Esophagus (tissue), 2 donors: ENCODE data around the gene RRH. TPM values are rescaled to one million over a fixed set of nuclear protein-coding genes. Genes with fewer than 3 reads are reported as not detected.

Source experiments
- H3K27ac ChIP-seq, 2 donors: one replicate each; pipeline ENCODE4 v1.5.1; 2013; ENCODE audit warnings: low read depth in 2 of 2, mild to moderate bottlenecking in 2 of 2, inconsistent platforms in 1 of 2, low read length in 1 of 2, moderate library complexity in 1 of 2
- H3K27me3 ChIP-seq, 2 donors: one replicate each; pipeline ENCODE4 v1.6.1; 2013; ENCODE audit warnings: low read length in 2 of 2, control low read depth in 1 of 2, mild to moderate bottlenecking in 1 of 2; ENCODE audit not compliant: insufficient read depth in 2 of 2, control insufficient read depth in 1 of 2
- H3K36me3 ChIP-seq, 2 donors: one replicate each; pipeline ENCODE4 v1.6.1; 2013; ENCODE audit warnings: low read length in 1 of 2; ENCODE audit not compliant: control insufficient read depth in 2 of 2, insufficient read depth in 2 of 2
- H3K4me1 ChIP-seq, 2 donors: one replicate each; pipeline ENCODE4 v1.6.1; 2013; ENCODE audit warnings: low read length in 1 of 2; ENCODE audit not compliant: control insufficient read depth in 2 of 2, insufficient read depth in 2 of 2
- H3K4me3 ChIP-seq, 2 donors: one replicate each; pipeline ENCODE4 v1.5.1; 2013; ENCODE audit warnings: low read length in 2 of 2, mild to moderate bottlenecking in 2 of 2, low read depth in 1 of 2, moderate library complexity in 1 of 2
- H3K9me3 ChIP-seq, 2 donors: one replicate each; pipeline ENCODE4 v1.6.1; 2013; ENCODE audit warnings: mild to moderate bottlenecking in 2 of 2, low read depth in 1 of 2, low read length in 1 of 2, moderate library complexity in 1 of 2; ENCODE audit not compliant: control insufficient read depth in 2 of 2, insufficient read depth in 1 of 2
- WGBS, 2 donors: extraction: QIAGEN DNeasy Blood & Tissue Kit; methylation state at CpG; one replicate each; pipeline ENCODE4 v1.1.7; 2013; 5-methylcytosine and 5-hydroxymethylcytosine counted together
- polyA plus RNA-seq, 2 donors: library from polyadenylated mRNA; stranded (reverse); fragments of 200-250 nt; gene quantifications; one replicate each; pipeline ENCODE4 v1.2.3, GENCODE V29; 2013
- donor health status: healthy with polysubstance abuse.
- donor health status: Bipolar disorder and iron deficiency.

Gene RRH
- polyA plus RNA-seq, 2 donors = 0.06 to 0.07 TPM

DNA sequence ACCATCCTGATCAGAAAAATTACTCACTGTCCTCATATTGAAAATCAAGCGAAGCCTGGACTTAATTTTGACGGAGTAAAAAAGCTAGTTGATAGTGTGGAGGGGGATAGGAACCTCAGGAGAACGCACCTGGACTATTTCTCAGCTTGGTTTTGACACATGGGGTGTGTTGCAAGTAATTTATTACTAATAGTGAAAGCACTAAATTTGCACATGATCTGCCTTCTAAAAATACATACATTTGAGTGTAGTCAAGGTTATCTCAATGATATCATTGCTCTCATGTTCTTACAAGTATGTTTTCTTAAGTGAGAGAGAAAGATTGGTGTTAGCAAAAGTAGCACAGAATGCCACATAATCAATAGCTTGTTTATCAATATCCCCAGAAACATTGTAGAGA, 49.6 kb downstream of the RRH start:
- Histone ChIP-seq H3K9me3 (peaks cover 0 to 6% of the 10 kb centered on the region in 2 donors), H3K27me3 (no peaks in the 10 kb centered on the region), H3K27ac (no peak overlapping the region), H3K4me1 (peaks cover 0 to 8% of the 10 kb centered on the region in 2 donors), H3K36me3 (no peaks in the 10 kb centered on the region), H3K4me3 (no peak overlapping the region)
- 53 to 60% methylated on average over 3 of the region's 3 CpGs for WGBS, 2 donors

DNA sequence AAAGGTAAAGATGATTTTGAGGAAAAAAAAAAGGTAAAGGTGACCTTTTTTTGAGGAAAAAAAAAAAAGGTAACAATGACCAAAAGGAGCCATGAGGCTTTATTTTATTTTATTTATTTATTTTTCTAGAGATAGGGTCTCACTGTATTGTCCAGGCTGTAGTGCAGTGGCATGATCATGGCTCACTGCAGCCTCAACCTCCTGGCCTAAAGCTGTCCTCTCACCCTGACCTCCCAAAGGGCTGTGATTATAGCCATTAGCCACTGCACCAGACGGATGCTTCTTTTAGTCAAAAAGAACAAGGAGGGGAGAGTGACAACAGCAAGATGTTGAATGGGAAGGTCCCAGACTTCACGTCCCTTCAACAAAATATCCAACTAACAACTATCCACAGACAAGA, 50.6 kb downstream of the RRH start:
- no peaks in the 10 kb centered on the region for H3K36me3 ChIP-seq
- no peak overlapping the region for H3K27ac ChIP-seq
- H3K9me3 ChIP-seq = peaks cover 0 to 6% of the 10 kb centered on the region in 2 donors
- peaks cover 0 to 8% of the 10 kb centered on the region in 2 donors for H3K4me1 ChIP-seq
- H3K4me3 ChIP-seq = no peak overlapping the region
- H3K27me3 ChIP-seq = no peaks in the 10 kb centered on the region
- 81 to 88% methylated on average over 2 of the region's 2 CpGs for whole genome bisulfite sequencing, 2 donors

DNA sequence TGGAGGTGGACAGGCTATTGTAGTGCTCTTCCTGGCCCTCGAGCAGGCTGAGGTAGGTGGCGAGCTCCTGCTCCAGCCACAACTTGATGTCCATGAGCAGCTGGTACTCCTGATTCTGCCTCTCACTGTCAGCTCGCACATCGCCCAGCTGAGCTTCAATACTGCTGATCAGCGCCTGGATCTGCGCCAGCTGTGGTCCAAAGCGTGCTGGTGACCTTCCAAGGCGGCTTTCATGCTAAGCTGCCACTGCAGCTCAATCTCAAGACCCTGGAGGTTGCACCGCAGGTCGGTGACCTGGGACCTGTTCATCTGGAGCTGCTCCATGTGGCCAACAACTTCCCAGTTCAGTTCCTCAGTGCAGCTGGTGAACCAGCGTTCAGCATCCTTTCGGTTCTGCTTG, 51.3 kb downstream of the RRH start:
- H3K27me3 ChIP-seq = no peaks in the 10 kb centered on the region
- WGBS, 2 donors = 75 to 80% methylated on average over 12 of the region's 12 CpGs
- no peak overlapping the region for H3K27ac ChIP-seq
- no peak overlapping the region for H3K4me3 ChIP-seq
- peaks cover 0 to 6% of the 10 kb centered on the region in 2 donors for H3K4me1 ChIP-seq
- no peaks in the 10 kb centered on the region for H3K36me3 ChIP-seq
- H3K9me3 ChIP-seq = peaks cover 0 to 6% of the 10 kb centered on the region in 2 donors

DNA sequence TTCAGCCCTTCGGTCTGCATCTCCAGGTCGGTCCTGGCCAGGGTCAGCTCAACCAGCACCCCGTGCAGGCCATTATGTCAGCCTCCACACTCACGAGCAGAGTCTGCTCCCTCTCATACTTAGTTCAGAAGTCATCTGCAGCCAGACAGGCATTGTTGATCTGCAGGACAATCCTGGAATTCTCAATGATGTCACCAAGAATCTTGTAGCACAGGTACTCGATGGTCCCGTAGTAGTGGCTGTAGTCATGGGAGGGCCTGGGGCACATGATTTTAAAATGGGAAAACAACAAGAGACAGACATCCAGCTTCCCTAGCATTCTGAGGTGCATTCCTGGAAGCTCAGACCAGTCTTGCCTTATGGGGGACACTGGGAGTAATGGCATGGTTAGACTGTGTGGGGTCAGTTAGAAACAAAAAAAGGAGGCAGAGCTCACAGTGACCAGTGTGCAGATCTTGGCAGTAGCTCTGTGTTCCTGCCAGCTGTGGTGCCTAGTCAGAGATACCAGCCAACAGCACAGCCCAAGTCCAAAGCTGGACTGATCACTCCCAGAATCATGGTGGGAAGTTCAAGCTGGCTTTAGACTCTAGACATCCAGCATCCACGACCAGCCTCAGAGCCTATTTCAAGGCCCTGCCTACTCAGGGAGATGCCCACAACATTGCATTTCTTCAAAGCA, 52.0 kb downstream of the RRH start:
- no peak overlapping the region for H3K4me3 ChIP-seq
- H3K27ac ChIP-seq = no peak overlapping the region
- H3K9me3 ChIP-seq = peaks cover 0 to 3% of the 10 kb centered on the region in 2 donors
- 90 to 92% methylated on average over 7 of the region's 7 CpGs for WGBS, 2 donors
- H3K36me3 ChIP-seq = no peaks in the 10 kb centered on the region
- no peaks in the 10 kb centered on the region for H3K27me3 ChIP-seq
- H3K4me1 ChIP-seq = peaks cover 0 to 2% of the 10 kb centered on the region in 2 donors

DNA sequence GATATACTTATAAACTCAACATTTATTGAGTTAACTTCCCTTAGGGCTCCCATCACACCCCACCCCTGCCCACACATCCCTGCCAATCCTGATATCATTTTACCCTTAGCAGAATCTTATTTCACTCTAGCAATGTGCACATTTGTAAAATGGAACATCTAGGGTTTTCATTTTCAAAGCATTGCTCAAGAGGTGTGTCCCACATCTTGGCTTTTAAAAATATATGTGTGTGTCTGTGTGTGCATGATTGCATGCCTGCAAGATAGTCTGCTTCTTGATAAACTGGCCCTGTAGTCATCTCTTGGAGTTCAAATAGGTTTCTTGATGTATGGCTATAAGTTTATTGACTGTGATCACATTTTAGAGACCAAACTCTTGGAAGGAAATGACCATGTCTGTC, 58.5 kb downstream of the RRH start:
- no peak overlapping the region for H3K4me3 ChIP-seq

DNA sequence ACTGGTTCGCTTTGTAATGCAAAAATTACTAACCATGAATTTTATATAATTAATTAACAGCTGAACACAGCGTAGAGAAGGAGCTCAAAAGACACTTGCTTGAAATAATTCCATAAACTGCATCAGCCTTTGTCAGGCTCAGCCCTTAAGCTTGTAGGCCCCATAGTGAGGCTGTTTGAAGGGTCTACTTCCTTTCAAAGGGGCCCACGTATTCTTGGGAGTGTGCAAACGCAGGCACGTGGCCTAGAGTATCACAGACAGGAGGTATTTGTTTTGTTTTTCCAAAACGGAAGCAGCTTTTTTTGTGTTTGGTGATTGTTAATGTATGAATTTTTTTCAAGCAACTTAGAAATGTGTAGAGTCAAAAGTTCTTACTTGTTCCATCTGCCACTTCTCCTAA, 59.3 kb downstream of the RRH start:
- H3K36me3 ChIP-seq = no peaks in the 10 kb centered on the region
- H3K4me3 ChIP-seq = no peak overlapping the region
- H3K9me3 ChIP-seq = no peaks in the 10 kb centered on the region
- no peaks in the 10 kb centered on the region for H3K27me3 ChIP-seq
- no peak overlapping the region for H3K27ac ChIP-seq
- WGBS, 2 donors = 48 to 55% methylated on average over 6 of the region's 6 CpGs
- H3K4me1 ChIP-seq = no peaks in the 10 kb centered on the region

More for the DNA sequence above, 58.5 kb downstream of the RRH start:
- Histone ChIP-seq H3K4me1 (no peaks in the 10 kb centered on the region), H3K9me3 (no peaks in the 10 kb centered on the region), H3K27me3 (no peaks in the 10 kb centered on the region), H3K27ac (no peak overlapping the region), H3K36me3 (no peaks in the 10 kb centered on the region)

DNA sequence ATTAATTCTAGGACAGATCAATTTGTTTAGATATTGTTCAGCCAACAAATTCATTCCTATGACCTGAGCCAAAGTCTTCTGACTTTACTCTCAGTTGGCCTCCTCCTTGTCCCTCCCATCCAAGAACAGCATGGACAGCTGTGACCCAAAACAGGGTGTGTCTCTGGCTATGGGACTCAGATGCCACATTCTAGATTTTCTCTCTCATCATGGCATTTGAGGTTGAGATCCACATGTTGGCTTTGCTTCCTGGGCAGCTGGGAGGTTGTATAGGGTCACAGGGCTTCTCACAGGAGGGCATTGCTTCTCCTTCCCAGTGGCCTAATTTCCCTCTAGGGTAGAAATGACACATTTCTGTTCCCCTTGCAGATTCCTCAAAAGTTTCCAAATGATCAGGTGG, 62.3 kb downstream of the RRH start:
- H3K4me3 ChIP-seq = no peak overlapping the region

More for the DNA sequence above, 62.3 kb downstream of the RRH start:
- Histone ChIP-seq H3K27me3 (no peaks in the 10 kb centered on the region), H3K4me1 (no peaks in the 10 kb centered on the region), H3K27ac (no peak overlapping the region), H3K36me3 (no peaks in the 10 kb centered on the region), H3K9me3 (no peaks in the 10 kb centered on the region)

Other genes with a start within 250 kb of the RRH start
- gene CASP6, start 124.5 kb upstream of the RRH start, polyA plus RNA-seq = 10 to 100 TPM in 1 of 2 donors, 1 to 10 TPM in 1; 7.2 to 11.2 TPM
- 10 to 100 TPM in 1 of 2 donors, 1 to 10 TPM in 1; 5.5 to 24.8 TPM for gene PLA2G12A, start 97.9 kb upstream of the RRH start, polyA plus RNA-seq
- 1 to 10 TPM; 5.7 to 7.9 TPM for gene CFI, start 26.0 kb upstream of the RRH start, polyA plus RNA-seq
- 10 to 100 TPM; 15.9 to 23.1 TPM for gene GAR1, start 12.2 kb upstream of the RRH start, polyA plus RNA-seq
- gene LRIT3, start 20.1 kb downstream of the RRH start, polyA plus RNA-seq = under 1 TPM; 0.11 to 0.24 TPM
- under 1 TPM; 0.10 to 0.25 TPM for gene EGF, start 84.9 kb downstream of the RRH start, polyA plus RNA-seq